Memory B cell (primary cell): ENCODE results near the gene TFF2.

ENCODE experiments used
- ATAC-seq: fragments of 150-1000 bp; cut with Tn5 transposase; 2 replicates; pipeline ENCODE4 v1.10.0; 2021; ENCODE audit warnings: low read depth, mild to moderate bottlenecking, moderate library complexity
- DNase-seq, 2 donors: peaks; one replicate each; pipeline ENCODE4 v3.0.0; 2022; ENCODE audit warnings: low spot score in 2 of 2
- H3K27ac Mint-ChIP-seq: one replicate; pipeline ENCODE4 v1.8.0; 2022; ENCODE audit warnings: mild to moderate bottlenecking, moderate library complexity, mixed read lengths
- H3K27me3 Mint-ChIP-seq: one replicate; pipeline ENCODE4 v1.8.0; 2022; ENCODE audit warnings: mixed read lengths
- H3K36me3 Mint-ChIP-seq: one replicate; pipeline ENCODE4 v1.8.0; 2022; ENCODE audit warnings: mild to moderate bottlenecking, mixed read lengths
- H3K4me1 Mint-ChIP-seq: one replicate; pipeline ENCODE4 v1.8.0; 2022; ENCODE audit warnings: mixed read lengths
- H3K4me3 Mint-ChIP-seq: one replicate; pipeline ENCODE4 v1.8.0; 2022; ENCODE audit warnings: mild to moderate bottlenecking, moderate library complexity, mixed read lengths
- H3K9me3 Mint-ChIP-seq: one replicate; pipeline ENCODE4 v1.8.0; 2022; ENCODE audit warnings: mixed read lengths

Gene TFF2

DNA sequence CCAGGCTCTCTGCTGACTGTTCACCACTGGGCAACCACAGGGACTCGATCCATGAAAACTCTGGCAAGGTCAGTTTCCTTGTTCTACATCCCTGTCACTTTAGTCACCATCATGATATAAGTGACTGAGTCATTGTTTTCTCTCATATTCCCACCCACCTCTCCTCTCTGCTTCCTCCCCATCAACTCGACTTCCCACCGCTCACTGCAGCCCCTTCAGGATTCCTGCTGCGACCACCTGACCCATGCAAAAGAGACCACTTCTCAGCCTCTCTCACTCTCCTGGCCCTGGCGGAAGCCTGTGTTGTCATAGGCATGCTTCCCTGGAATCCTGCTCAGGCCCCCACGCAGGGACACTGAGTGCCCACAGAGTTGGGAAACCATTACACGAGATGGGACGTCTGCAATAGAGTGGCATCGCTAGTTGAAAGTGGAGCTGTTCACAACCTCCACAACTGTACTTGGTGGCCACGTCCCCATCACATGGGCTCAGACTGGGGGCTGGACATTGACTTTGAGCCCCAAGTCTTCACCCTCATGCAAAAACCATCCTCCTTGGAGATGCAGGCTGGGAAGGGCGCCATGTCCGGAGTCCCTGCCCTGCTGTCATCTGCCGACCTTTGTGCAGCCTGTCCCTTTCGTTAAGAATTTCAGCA is 1.8 kb upstream of the TFF2 start:
- Mint-ChIP-seq H3K9me3 (peaks cover 16% of the 10 kb centered on the region), H3K4me1 (peaks cover 5% of the 10 kb centered on the region), H3K4me3 (no peak overlapping the region), H3K27me3 (peaks cover 30% of the 10 kb centered on the region), H3K36me3 (peaks cover 10% of the 10 kb centered on the region), H3K27ac (no peak overlapping the region)
- DNase-seq, result no peak
- ATAC-seq, result no peak

DNA sequence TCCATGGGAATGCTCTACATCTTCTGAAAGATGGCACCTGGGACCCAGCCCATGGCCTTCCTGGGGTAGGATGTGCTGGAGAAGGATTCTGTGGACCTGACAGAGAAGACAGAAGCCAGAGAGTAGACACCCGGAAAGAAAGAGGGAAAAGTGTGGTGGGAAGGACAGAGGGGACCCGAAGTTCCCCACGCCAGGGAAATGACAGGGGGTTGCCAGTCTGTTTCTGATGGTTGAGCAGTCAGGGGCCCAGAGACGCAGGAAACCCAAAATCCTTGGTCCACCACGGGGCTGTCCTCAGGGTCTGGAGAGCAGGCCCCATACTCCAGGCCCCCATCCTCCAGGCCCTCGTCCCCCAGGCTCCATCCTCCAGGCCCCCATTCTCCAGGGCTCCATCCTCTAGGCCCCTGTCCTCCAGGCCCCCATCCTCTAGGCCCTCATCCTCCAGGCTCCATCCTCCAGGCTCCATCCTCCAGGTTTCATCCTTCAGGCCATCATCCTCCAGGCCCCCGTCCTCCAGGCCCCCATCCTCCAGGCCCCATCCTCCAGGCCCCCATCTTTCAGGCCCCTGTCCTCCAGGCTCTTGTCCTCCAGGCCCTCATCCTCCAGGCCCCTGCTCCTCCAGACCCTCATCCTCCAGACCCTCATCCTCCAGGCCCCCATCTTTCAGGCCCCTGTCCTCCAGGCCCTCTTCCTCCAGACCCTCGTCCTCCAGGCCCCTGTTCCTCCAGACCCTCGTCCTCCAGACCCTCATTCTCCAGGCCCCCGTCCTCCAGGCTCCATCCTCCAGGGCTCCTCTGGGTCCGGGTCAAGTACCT is 1.0 kb upstream of the TFF2 start:
- ATAC-seq (no peak), DNase-seq (no peak)
- Mint-ChIP-seq H3K9me3 (peaks cover 14% of the 10 kb centered on the region), H3K36me3 (peaks cover 10% of the 10 kb centered on the region), H3K4me1 (peaks cover 5% of the 10 kb centered on the region), H3K27ac (no peak overlapping the region), H3K4me3 (no peak overlapping the region), H3K27me3 (peaks cover 24% of the 10 kb centered on the region)

- peaks cover 5% of the 10 kb centered on the region for H3K4me1 Mint-ChIP-seq
- H3K36me3 Mint-ChIP-seq, result peaks cover 10% of the 10 kb centered on the region
- H3K27me3 Mint-ChIP-seq, result peaks cover 23% of the 10 kb centered on the region
- H3K9me3 Mint-ChIP-seq, result peaks cover 14% of the 10 kb centered on the region
- H3K27ac Mint-ChIP-seq, result no peak overlapping the region
- no peak overlapping the region for H3K4me3 Mint-ChIP-seq
- ATAC-seq (no peak), DNase-seq (no peak)
These were observed 380 bp downstream of the TFF2 start for GRCh38 chr21:42350318-42350910.

- Mint-ChIP-seq H3K27ac (no peak overlapping the region), H3K9me3 (peaks cover 11% of the 10 kb centered on the region), H3K4me3 (no peak overlapping the region), H3K27me3 (peaks cover 21% of the 10 kb centered on the region), H3K4me1 (peaks cover 5% of the 10 kb centered on the region), H3K36me3 (peaks cover 9% of the 10 kb centered on the region)
- DNase-seq (no peak), ATAC-seq (no peak)
These were observed 1.1 kb downstream of the TFF2 start for GRCh38 chr21:42349420-42350317.

DNA sequence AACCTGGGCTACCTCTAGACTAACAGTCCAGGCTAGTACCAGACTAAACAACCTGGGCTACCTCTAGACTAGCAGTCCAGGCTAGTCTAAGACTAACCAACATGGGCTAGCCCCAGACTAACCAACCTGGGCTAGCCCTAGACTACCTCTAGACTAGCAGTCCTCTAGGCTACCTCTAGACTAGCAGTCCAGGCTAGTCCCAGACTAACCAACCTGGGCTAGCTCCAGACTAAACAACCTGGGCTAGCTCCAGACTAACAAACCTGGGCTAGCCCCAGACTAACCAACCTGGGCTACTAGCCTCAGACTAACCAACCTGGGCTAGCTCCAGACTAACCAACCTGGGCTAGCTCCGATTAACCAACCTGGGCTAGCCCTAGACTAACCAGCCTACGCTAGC is 2.0 kb downstream of the TFF2 start:
- H3K36me3 Mint-ChIP-seq, result peaks cover 5% of the 10 kb centered on the region
- peaks cover 16% of the 10 kb centered on the region for H3K27me3 Mint-ChIP-seq
- peaks cover 7% of the 10 kb centered on the region for H3K9me3 Mint-ChIP-seq
- peaks cover 5% of the 10 kb centered on the region for H3K4me1 Mint-ChIP-seq
- H3K27ac Mint-ChIP-seq, result no peak overlapping the region
- ATAC-seq, result no peak
- DNase-seq, result no peak
- H3K4me3 Mint-ChIP-seq, result no peak overlapping the region

DNA sequence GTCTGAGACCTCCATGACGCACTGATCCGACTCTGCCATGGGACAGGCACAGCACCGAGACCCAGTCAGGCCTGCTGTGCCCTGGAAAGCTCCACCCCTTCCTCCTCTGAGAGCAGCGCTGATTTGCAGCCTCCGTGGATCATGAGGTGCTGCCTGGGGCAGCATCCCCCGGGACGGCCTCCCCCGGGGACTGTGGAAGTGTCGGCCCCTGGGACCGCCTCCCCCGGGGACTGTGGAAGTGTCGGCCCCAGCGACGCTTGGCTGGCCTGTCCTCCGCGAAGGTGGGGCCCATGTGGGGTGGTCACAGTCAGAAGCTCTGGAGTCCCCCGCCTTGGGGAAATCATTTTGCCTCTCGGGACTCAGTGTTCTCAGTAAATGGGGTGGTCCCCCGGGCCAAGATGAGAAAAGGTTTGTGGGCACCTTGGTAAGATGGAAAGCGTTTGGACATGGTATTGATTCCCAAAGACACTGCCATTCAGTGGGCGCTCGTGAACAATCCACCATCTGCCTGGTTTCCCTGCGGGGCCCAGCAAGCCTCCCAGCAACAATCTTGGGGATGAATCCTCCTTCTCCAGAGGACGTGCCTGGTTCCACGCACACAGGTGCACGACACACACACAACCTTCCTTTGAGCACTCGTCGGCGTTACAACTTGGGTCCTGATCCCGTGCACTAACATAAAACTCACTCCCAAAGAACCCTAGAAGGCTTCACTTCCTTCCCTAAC is 3.0 kb downstream of the TFF2 start:
- DNase-seq (no peak), ATAC-seq (no peak)
- Mint-ChIP-seq H3K9me3 (no peaks in the 10 kb centered on the region), H3K4me1 (no peaks in the 10 kb centered on the region), H3K4me3 (no peak overlapping the region), H3K27ac (no peak overlapping the region), H3K27me3 (peaks cover 9% of the 10 kb centered on the region), H3K36me3 (no peaks in the 10 kb centered on the region)

GRCh38 chr21:42346866-42347600 is 3.8 kb downstream of the TFF2 start:
- no peaks in the 10 kb centered on the region for H3K4me1 Mint-ChIP-seq
- H3K27ac Mint-ChIP-seq, result no peak overlapping the region
- H3K36me3 Mint-ChIP-seq, result no peaks in the 10 kb centered on the region
- H3K4me3 Mint-ChIP-seq, result no peak overlapping the region
- H3K9me3 Mint-ChIP-seq, result no peaks in the 10 kb centered on the region
- H3K27me3 Mint-ChIP-seq, result peaks cover 5% of the 10 kb centered on the region
- ATAC-seq, result no peak
- no peak for DNase-seq

- H3K9me3 Mint-ChIP-seq, result no peaks in the 10 kb centered on the region
These were observed 4.4 kb downstream of the TFF2 start for GRCh38 chr21:42346441-42346840.

GRCh38 chr21:42344631-42345030 is 6.2 kb downstream of the TFF2 start:
- Mint-ChIP-seq H3K4me1 (no peaks in the 10 kb centered on the region), H3K9me3 (no peaks in the 10 kb centered on the region), H3K36me3 (no peaks in the 10 kb centered on the region), H3K27me3 (peaks cover 4% of the 10 kb centered on the region), H3K27ac (no peak overlapping the region), H3K4me3 (no peak overlapping the region)
- no peak for DNase-seq
- ATAC-seq, result no peak

More at GRCh38 chr21:42346441-42346840, 4.4 kb downstream of the TFF2 start:
- Mint-ChIP-seq H3K27ac (no peak overlapping the region), H3K36me3 (no peaks in the 10 kb centered on the region), H3K27me3 (peaks cover 5% of the 10 kb centered on the region), H3K4me1 (no peaks in the 10 kb centered on the region), H3K4me3 (no peak overlapping the region)
- no peak for DNase-seq
- no peak for ATAC-seq

DNA sequence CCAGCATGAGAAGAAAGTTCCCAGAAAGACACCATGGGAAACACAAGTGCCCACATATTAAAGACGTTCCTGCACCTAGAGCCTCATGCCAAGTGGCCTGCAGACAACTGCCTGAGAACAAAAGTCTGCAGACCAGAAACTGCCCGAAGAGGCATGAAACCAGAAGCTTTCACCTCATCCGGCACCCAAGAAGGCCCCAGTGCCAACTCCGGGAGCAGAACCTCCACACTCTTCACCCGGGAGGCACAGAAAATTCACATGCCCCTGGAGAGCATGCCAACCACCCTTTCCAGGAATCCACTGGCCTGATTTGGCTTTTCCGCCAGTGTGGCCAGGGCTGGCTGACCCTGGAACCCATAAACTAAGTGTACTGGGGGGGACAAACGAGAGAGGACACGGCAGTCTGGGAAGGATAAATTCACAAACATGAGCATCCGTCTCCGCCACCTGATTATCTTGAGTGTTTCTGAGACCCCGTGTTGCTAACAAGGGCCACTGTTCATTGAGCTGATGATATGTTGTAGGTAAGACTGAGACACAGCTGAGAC is 6.8 kb downstream of the TFF2 start:
- Mint-ChIP-seq H3K36me3 (no peaks in the 10 kb centered on the region), H3K9me3 (no peaks in the 10 kb centered on the region), H3K4me1 (no peaks in the 10 kb centered on the region), H3K27ac (no peak overlapping the region), H3K27me3 (peaks cover 4% of the 10 kb centered on the region), H3K4me3 (no peak overlapping the region)
- no peak for DNase-seq
- ATAC-seq, result no peak

DNA sequence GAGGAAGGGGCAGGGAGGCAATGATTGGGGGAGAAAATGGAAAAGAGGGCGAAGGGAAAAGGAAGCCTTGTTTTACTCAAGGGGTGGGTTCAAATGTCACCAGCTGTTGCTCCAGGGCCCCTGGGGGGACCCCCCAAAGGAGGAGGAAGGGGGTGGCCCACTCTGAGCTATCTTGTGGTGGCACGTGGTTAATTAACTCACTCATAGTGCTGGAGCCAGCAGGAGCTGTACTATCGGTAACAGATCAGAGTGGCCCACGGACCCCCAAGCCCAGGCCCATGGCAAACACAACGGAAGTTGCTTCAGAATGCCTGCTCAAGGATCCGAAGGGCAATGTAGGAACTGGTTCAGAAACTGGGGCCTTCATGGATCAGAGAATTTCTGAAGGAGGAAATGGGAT is 7.2 kb downstream of the TFF2 start:
- Mint-ChIP-seq H3K27ac (no peak overlapping the region), H3K9me3 (no peaks in the 10 kb centered on the region), H3K36me3 (no peaks in the 10 kb centered on the region), H3K4me3 (no peak overlapping the region), H3K27me3 (peaks cover 4% of the 10 kb centered on the region), H3K4me1 (no peaks in the 10 kb centered on the region)
- DNase-seq (no peak), ATAC-seq (no peak)

DNA sequence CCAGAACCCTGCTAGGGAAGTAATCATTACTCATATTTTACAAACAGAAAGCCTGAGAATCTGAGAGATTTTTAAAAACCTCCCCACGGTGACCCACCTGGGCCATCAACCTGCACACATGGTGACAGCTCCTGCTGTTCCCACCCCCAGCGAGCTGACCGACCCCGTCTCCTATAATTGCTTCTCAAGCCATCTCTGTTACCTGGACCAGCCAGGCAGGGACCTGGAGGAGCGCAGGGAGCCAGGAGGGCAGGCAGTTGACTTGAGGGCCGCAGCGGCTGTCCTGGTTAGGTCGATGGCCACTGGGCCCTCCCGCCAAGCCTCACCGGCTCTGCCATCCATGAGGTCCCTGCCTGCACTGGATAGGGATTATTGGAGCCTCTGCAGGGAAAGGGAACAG is 7.7 kb downstream of the TFF2 start:
- no peak for DNase-seq
- no peaks in the 10 kb centered on the region for H3K9me3 Mint-ChIP-seq
- H3K36me3 Mint-ChIP-seq, result no peaks in the 10 kb centered on the region
- no peak for ATAC-seq
- H3K27me3 Mint-ChIP-seq, result peaks cover 4% of the 10 kb centered on the region
- H3K4me1 Mint-ChIP-seq, result peaks cover under 1% of the 10 kb centered on the region
- no peak overlapping the region for H3K27ac Mint-ChIP-seq
- H3K4me3 Mint-ChIP-seq, result no peak overlapping the region
